Endometrial microvascular endothelial cells (primary cell): ENCODE data around the gene RIPOR3. TPM values are rescaled to one million over a fixed set of nuclear protein-coding genes. Genes with fewer than 3 reads are reported as not detected.

Experiments used
- in situ Hi-C: cut with HindIII; loops from 2 replicates; pipeline ENCODE4 v1.10.0; 2017; ENCODE audit warnings: low sequenced_read_pairs, low pct_unique_long_range_greater_than_20kb; ENCODE audit errors: inconsistent ontology term
- total RNA-seq: library from RNA; depleted of rRNA; stranded (reverse); fragments of >200 nt; gene quantifications from one replicate; pipeline ENCODE4 v1.2.3, GENCODE V29; 2015; ENCODE audit errors: inconsistent ontology term

RIPOR3 gene
- total RNA-seq, 1 donor from 2014 or later: not detected

DNA sequence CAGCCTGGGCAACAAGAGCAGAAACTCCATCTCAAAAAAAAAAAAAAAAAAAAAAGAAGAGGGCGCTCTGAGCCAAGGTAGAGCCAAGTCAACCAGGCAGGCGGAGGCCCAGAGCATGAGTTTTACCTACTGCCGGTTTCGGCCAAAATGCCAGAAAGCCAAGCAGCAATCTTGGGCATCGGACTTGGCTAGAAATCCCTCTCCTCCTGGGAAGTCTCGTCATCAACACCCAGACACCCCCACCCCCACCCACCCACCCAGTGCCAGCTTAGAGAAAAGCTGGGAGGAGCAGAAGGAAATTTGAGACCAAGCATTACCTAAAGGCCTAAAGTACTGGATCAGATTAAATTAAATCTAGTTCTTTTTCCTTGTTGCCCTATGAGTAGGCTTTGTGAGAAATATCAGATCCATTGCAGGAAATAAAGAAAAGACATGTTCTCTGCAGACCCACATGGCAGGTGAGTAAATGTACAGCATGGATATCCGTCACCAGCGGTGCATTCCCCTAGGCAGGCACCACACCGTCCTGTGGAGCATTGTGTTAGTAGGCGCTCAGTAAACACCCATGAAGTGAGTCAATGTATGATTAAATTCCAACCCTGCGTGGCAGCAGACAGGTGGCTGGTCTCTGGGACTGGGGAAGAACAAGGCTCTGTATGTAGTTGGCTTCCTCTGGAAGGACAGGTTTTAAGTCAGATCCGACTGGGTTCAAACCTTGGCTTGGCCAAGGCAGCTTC, 21.0 kb downstream of the RIPOR3 start:
- in situ Hi-C loops: no loop called here

DNA sequence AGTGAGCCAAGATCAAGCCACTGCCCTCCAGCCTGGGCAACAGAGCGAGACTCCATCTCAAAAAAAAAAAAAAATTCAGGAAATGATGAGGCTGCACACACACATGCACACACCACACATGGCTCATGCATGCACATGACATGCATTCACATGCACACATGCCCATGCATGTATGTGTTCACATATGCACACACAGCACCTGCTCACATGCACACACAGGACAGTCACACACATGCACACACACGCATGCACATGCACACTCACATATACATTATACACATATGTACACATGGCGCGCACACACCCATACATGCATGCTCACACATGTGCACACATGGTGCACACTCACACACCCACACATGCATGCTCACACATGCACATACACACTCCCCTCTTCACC, 22.5 kb downstream of the RIPOR3 start:
- in situ Hi-C loops: no loop called here

DNA sequence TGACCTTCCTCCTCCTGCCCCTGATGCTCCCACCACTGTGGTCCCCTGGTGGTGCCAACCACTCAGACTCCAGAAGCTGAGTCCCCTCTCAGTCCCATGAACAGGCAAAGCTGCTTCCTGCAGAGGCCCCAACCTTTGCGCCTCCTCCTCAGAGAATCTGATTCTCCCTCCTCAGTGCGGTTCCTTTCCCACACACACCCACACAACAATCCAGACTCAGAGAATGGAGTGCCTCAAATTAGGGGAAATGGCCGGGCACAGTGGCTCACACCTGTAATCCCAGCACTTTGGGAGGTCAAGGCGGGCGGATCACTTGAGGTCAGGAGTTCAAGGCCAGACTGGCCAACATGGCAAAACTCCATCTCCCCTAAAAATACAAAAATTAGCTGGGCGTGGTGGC, 23.0 kb downstream of the RIPOR3 start:
- in situ Hi-C loops: no loop called here

DNA sequence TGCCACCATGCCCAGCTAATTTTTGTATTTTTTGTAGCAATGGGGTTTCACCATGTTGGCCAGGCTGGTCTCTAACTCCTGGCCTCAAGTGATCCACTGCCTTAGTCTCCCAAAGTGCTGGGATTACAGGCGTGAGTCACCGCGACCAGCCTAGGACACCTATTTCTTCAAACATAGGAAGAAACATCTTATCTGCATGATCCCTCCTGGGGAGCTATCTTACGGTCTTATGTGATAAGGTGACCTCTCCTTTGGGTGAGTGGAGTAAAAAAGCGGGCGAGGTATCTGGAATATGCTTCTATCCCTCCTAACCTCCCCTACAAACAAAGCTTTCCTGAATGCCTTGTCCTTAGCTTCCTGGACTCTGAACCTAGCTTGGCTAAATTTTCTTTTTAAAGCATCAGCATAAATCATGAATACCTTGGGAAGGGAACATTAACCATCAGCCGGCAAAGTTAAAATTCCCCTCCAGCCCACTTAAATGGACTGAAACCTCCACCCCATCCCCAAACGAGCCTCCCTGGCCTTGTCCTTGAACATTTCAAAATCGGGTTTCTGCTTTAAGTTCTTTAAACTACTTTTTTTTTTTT, 24.5 kb downstream of the RIPOR3 start:
- in situ Hi-C loops: no loop called here

DNA sequence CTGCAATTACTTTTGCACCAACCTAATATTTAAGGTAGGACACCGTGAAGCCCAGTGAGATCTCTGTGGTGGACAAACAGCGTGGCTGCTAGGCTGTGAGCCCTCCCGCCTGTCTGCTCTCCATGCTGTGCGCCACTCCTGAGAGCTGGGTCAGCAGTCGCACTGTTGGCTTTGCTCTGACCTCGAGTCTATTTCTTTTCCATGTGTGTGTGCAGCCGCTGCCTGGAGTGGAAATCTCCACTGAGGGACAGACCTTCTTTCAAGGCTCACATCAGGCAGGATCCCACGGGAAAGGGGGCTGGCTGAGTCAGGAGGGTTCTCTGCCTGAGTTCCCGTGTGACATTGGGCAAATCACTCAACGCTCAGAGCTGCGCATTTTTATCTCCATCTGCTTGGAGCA, 27.1 kb downstream of the RIPOR3 start:
- in situ Hi-C loops: no loop called here

DNA sequence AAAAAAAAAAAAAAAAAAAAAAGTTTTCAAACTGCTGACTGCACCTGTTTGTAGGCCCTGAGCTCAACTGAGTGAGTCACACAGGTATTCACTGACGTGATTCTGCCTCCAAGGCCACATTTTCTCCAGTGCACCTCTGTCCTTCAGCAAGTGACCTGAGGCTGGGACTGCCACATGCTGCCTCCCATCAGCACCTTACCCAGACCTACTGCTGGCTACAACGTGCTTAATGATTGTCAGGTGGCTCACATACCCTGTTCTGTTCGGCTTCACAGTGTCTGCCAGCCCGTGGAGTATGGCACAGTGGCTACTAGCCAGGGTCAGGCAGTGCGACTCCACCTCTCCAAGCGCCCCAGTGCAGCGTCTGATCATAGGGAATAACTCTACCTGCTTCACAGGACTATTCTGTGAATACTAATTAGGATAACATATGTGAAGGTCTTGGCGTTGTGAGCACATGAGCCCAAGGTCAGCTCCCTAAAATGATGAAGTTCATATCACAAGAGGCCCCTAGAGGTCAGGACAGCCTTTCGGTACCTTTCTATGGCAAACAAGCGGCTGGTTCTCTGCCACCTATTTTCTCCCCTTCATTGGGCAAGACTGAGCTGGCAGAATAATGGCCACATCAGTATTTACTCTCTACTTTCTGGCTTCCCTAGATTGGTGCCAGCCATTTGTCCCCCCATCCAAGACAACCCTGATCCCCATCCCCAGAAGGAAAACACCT, 28.1 kb downstream of the RIPOR3 start:
- in situ Hi-C loops: no loop called here

DNA sequence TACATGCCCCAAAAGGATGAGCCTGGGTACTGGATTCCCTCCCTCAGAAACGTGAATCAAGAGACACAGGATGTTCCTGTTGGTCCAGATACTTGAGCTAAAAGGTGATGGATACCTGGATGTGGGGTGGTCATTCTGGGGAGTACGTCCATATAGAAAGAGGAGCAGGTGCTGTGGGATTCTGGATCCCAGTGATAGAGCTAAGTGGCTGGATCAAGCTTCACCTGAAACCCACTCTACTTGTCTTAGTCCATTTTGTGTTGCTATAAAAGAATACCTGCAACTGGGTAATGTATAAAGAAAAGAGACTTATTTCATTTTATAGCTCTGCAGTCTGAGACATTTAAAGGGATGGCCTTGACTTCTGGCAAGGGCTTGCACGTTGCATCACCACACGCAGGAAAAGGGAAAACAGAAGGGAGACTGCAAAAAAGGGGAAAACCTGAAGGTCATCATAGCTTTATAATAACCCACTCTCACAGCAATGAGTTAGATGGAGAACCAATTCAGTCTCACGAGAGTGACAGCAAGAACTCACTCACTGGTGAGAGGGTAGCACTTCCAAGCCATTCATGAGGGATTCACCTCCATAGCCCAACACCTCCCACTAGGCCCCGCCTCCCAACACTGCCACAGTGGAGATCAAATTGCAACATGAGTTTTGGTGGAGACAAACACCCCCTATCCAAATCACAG, 31.2 kb downstream of the RIPOR3 start:
- in situ Hi-C loops: no loop called here

DNA sequence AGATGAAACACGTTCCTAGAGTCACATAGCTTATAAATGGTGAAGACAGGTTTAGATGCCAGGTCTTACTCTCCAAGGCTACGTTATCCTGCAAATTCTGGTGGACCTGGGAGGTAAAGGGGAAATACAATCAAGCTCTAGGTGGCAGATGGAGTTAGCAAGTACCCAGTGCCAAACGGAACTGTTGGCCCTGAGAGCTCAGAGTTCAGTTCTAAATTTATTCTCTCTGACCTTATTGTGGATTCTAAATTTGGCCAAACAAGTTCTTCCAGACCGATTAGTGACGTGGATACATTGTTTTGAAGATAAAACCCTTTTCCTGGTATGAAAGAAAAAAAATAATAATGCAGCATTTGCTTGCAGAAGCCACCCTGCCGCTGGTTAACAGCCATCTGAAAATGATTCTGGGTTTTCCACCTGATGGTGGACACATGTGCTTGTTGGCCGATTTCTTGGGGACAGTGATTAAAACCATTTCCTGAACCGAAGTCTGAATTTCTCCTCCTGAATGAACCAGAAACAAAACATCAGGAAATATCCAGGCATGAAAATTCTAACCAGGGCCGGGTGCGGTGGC, 32.5 kb downstream of the RIPOR3 start:
- in situ Hi-C loops: no loop called here

DNA sequence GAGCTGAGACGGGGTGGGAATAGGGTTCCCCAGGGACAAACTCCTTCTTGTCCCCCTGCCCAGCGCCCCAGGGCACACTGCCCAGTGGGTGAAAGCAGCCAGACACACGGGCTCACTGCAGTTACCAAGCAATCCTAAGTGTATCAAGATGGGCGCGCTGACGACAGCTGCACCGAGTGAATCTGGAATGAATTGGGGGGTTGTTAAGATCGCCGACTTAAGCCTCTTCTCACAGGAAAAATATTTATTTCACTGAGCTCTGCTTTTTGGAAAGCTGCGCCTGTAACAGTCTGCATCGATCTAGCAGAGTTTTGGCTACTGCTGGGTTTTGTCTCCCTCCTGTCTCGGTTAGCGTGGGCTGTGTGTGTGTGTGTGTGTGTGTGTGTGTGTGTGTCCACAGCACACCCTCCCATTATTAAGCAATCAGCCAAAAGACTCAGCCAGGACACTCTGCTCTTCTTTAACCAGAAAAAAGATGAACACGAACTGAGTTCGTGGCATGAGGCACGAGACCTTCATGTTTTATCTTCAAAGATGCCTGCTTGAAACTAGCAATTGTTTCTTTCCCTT, 35.9 kb downstream of the RIPOR3 start:
- in situ Hi-C loops: no loop called here

DNA sequence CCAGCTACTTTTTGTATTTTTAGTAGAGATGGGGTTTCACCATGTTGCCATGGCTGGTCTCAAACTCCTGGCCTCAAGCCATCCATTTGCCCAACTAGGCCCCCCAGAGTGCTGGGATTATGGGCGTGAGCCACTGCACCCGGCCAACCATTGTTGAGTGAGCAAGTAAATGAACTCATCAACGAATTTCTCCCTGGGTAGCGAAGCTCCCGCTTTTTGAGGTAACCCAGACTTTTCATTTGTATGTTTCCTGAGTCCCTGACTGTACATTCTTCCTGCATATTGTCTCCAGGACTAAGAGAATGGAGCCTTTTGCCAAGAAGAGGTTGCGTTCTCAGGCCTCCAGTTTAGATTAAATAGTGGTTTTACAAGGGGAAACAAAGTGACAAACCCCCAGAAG, 36.4 kb downstream of the RIPOR3 start:
- in situ Hi-C loops: no loop called here

DNA sequence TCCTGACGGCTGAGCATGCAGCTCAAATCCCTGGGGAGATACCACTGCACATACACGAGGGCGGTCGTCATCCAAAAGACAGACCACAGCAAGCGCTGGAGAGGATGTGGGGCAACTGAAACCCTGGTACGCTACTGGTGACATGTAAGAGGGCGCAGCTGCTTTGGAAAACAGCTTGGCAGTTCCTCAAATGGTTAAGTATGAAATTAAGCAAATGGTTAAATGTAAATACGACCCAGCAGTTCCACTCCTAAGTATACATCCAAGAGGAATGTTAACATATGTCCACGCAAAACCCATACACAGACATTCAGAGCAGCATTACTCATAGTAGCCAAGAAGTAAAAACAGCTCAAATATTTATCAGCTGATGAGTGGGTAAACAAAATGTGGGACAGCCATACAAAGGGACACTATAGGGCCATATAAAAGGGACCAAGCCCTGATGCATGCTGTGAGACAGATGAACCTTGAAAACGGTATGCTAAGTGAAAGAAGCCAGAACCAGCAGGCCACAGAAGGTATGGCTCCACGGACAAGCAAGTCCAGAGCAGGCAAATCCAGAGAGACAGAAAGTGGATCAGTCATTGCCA, 38.5 kb downstream of the RIPOR3 start:
- in situ Hi-C loops: no loop called here

DNA sequence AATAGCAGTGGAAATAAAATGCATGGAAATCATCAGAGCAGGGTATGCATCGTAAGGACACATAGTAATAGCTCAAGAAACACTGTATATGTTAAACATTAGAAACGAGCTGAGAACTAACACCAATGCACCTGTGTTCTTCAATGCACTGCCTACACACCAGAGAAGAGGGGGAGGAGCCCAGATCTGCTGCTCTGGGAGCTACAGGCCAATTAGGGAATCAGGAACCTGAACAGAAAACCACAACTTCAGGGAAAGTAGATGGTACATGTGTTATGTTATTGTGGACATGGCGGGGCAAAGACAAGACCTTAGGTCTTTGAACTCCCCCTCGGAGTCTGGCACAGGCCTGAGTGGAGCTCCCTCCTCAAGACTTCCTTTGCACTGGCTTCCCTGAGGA, 39.7 kb downstream of the RIPOR3 start:
- in situ Hi-C loops: no loop called here

DNA sequence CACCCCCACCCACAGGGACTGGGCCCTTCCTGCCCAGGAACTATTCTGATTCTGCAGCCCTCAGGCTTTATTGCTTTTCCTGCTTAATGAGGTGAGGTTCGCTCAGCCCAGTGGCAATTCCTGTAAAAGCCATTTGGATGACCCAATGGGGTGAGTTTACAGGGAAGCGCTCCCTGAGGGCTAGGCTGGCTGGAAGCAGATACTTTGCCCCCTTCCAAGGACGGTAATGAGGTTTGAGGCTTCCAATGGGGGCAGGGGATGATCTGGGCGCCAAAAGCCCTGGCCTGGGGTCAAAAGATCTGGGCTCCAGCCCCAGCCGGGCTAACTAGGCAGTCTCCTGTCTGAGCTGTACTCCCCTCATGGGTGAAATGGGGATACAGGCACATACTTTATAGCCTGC, 41.8 kb downstream of the RIPOR3 start:
- in situ Hi-C loops: no loop called here

DNA sequence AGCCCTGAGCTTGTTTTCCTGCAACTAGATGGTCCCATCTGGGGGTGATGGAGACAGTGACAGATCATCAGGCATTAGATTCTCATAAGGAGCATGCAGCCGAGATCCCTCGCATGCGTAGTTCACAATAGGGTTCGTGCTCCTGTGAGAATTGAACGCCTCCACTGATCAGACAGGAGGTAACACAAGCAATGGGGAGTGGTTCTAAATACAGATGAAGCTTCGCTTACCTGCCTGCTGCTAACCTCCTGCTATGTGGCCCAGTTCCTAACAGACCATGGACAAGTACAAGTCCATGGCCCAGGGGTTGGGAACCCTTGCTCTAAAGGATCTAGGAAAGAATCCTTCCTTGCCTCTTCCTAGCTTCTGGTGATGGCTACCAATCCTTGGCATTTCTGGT, 42.7 kb downstream of the RIPOR3 start:
- in situ Hi-C loops: no loop called here

DNA sequence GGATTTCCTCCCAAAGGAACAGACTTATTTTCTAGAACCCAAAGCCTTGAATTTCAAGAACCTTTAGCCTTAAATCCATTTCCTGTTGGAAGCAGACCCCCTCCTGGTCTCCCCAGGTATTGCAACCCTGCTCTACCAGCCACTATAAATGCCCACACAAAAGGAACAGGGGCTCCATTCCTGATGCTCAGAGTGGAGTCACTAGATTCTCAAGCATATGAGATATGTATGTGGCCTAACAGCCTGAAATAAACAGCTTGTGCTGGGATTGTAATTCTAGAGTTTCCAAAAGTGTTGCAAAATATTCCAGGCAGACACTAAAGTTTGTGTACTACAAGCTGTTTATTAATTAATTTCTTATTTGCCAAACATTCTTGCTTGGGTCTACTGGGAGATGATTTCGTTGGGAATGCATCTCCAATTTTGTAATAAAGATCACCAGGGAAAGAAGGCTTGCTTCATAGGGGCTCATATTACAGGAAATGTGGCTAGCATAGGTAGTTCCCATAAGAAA, 44.8 kb downstream of the RIPOR3 start:
- in situ Hi-C loops: no loop called here

DNA sequence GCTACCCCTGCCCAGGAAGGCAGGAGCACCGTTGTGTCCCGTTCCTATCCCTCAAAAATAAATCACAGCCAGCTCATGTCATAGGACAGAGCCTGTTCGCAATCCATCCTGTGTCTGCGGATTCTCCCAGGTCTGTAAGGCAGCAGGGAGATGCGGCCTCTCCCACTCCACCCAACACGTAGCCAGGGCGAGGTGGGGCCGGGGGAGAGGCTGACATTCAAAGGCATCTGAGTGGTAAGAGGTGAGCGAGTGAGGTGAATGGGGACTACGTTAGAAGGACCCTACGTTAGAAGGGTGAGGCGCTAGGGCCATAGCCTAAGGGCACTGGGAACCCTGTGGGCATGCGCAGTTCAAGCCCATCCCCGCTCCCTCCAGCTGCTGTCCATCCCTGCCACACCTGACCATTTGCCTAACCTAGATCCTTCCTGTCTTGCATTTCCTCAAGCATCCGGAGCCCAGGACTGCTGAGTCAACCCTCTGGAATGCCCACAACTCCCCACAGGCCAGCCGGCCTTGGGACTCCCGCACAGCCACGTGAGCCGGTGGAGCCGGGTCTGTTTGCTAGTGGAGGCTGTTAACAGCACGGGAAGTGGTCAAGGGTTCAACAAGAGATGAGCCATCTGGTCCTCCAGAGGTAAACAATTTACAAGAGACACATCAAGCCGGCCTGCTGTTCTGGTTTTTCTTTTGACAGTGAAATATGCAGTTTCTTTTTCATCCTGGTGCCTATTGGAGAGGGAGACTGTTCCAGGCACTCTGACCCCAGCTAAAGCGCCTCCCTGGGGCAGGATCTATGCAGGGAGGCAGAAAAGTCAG, 45.9 kb downstream of the RIPOR3 start:
- in situ Hi-C loops: no loop called here

DNA sequence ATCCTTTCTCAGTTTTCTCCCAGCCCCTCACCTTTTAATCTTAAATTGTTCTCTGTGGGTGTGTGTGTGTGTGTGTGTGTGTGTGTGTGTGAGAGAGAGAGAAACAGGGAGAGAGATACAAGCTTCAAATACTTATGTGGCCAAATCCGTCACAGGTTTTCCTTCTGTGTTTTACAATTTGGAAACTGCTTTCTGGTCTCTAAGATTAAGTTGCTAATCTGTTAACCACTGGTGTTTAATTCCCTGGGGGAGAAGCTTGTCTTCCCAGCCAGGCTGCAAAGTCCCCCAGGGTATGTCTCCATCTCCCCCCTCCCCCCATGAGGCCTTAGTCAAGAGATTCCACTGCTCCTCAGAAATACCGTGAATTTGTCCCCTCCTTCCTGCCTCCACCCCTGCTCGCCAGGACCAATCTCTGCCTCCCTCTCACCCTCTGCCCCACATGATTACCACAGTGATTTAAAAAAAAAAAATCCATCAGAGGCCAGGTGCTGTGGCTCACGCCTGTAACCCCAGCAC, 49.0 kb downstream of the RIPOR3 start:
- in situ Hi-C loops: no loop called here
